ENCODE data around the gene MAGEA9B.
"Not testable (repeated sequence)": the region's sequence is repeated elsewhere in the genome, so short reads cannot be mapped to it uniquely, and the experiment has no call there.

MAGEA9B gene

GRCh38 chrX:149532868-149533267 lies 54.4 kb downstream of the MAGEA9B start:
- not testable (repeated sequence) for DNase-seq

Measured in CD4-positive, alpha-beta T cell treated with Interleukin-17A for 1 hour (primary cell).